SJCRH30 (cell line): ENCODE results near the gene C17orf75. TPM values are rescaled to one million over a fixed set of nuclear protein-coding genes. Genes with fewer than 3 reads are reported as not detected.

Experiments
- DNase-seq, 2 experiments: peaks; one replicate each; pipeline ENCODE4 v3.0.0-alpha.2; 2015 to 2020
- H3K27ac ChIP-seq: fragments of 250-450 bp; sonication (Bioruptor Pico); 2 replicates; pipeline ENCODE4 v1.5.1; 2020; ENCODE audit warnings: mild to moderate bottlenecking, moderate library complexity
- H3K27me3 ChIP-seq: fragments of 250-450 bp; sonication (Bioruptor Pico); 2 replicates; pipeline ENCODE4 v1.5.1; 2020; ENCODE audit warnings: mild to moderate bottlenecking, moderate library complexity
- H3K36me3 ChIP-seq: fragments of 250-450 bp; sonication (Bioruptor Pico); 2 replicates; pipeline ENCODE4 v1.5.1; 2020; ENCODE audit warnings: mild to moderate bottlenecking, moderate library complexity
- H3K4me1 ChIP-seq: fragments of 250-450 bp; sonication (Bioruptor Pico); 2 replicates; pipeline ENCODE4 v1.5.1; 2020; ENCODE audit warnings: mild to moderate bottlenecking, moderate library complexity
- H3K4me3 ChIP-seq: fragments of 250-450 bp; sonication (Bioruptor Pico); 2 replicates; pipeline ENCODE4 v1.5.1; 2020; ENCODE audit warnings: mild to moderate bottlenecking, moderate library complexity
- H3K9me3 ChIP-seq: fragments of 250-450 bp; sonication (Bioruptor Pico); replicated peaks from 2 replicates; pipeline ENCODE4 v1.5.1; 2020; ENCODE audit warnings: mild to moderate bottlenecking, moderate library complexity
- total RNA-seq: library from RNA; depleted of rRNA; stranded (reverse); fragments of >200 nt; shearing (Covaris generic); gene quantifications from 2 replicates; pipeline ENCODE4 v1.2.3, GENCODE V29; 2014

C17orf75 gene
- total RNA-seq, 1 experiment from 2014 or later, result 39.8 TPM

- no peaks in the 10 kb centered on the region for H3K36me3 ChIP-seq
- H3K4me3 ChIP-seq, result no peak overlapping the region
- H3K9me3 ChIP-seq, result no peaks in the 10 kb centered on the region
- H3K27me3 ChIP-seq, result peaks cover 33% of the 10 kb centered on the region
- H3K4me1 ChIP-seq, result peaks cover 10% of the 10 kb centered on the region
- H3K27ac ChIP-seq, result no peak overlapping the region
- no peak for DNase-seq
Measured at GRCh38 chr17:32302860-32303649, 38.9 kb downstream of the C17orf75 start.

GRCh38 chr17:32302037-32302436 lies 39.9 kb downstream of the C17orf75 start:
- Histone ChIP-seq H3K27me3 (peaks cover 32% of the 10 kb centered on the region), H3K4me3 (no peak overlapping the region), H3K27ac (no peak overlapping the region), H3K9me3 (no peaks in the 10 kb centered on the region), H3K36me3 (no peaks in the 10 kb centered on the region), H3K4me1 (peaks cover 14% of the 10 kb centered on the region)
- no peak for DNase-seq

GRCh38 chr17:32299580-32300164 lies 42.3 kb downstream of the C17orf75 start:
- Histone ChIP-seq H3K27ac (no peak overlapping the region), H3K4me1 (peaks cover 14% of the 10 kb centered on the region), H3K36me3 (no peaks in the 10 kb centered on the region), H3K27me3 (peaks cover 19% of the 10 kb centered on the region; the same call in 1 of the 2 replicates), H3K4me3 (no peak overlapping the region), H3K9me3 (no peaks in the 10 kb centered on the region)
- DNase-seq, result no peak

GRCh38 chr17:32298721-32299579 lies 43.0 kb downstream of the C17orf75 start:
- Histone ChIP-seq H3K4me3 (0 out of 2 replicates have a peak overlapping the region, but pooled peaks have one; percentile 5), H3K27me3 (peaks cover 19% of the 10 kb centered on the region; the same call in 1 of the 2 replicates), H3K36me3 (no peaks in the 10 kb centered on the region), H3K4me1 (peaks cover 14% of the 10 kb centered on the region), H3K27ac (no peak overlapping the region), H3K9me3 (no peaks in the 10 kb centered on the region)
- DNase-seq, result peak; percentile 67 to 78

- Histone ChIP-seq H3K36me3 (no peaks in the 10 kb centered on the region), H3K9me3 (no peaks in the 10 kb centered on the region)
- DNase-seq, result peak in 1 of 2 experiments; percentile 40
Measured at GRCh38 chr17:32298298-32298697, 43.7 kb downstream of the C17orf75 start.

DNA sequence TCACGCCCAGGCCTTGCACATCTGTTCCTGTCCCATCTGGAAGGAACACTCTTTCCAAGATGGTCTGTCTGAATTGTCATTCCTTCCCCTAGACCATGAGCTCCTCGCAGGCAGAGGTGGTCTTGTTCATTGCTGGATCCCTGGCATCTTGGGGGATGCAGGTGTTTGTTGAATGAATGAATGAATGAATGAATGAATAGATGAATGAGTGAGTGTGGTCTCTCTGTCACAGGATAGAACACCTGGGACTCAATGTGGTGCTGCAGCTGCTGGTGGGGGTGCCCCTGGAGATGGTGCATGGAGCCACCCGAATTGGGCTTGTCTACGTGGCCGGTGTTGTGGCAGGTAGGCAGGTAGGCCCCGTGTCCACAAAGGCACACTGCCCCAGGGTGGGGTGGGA lies 44.1 kb downstream of the C17orf75 start:
- Histone ChIP-seq H3K9me3 (no peaks in the 10 kb centered on the region), H3K36me3 (no peaks in the 10 kb centered on the region), H3K4me1 (peaks cover 14% of the 10 kb centered on the region), H3K4me3 (no peak overlapping the region), H3K27ac (no peak overlapping the region), H3K27me3 (peaks cover 16% of the 10 kb centered on the region; the same call in 1 of the 2 replicates)
- DNase-seq, result no peak

More at GRCh38 chr17:32298298-32298697, 43.7 kb downstream of the C17orf75 start:
- Histone ChIP-seq H3K27ac (no peak overlapping the region), H3K4me1 (peaks cover 14% of the 10 kb centered on the region), H3K4me3 (0 out of 2 replicates have a peak overlapping the region, but pooled peaks have one; percentile 5), H3K27me3 (peaks cover 17% of the 10 kb centered on the region; the same call in 1 of the 2 replicates)

DNA sequence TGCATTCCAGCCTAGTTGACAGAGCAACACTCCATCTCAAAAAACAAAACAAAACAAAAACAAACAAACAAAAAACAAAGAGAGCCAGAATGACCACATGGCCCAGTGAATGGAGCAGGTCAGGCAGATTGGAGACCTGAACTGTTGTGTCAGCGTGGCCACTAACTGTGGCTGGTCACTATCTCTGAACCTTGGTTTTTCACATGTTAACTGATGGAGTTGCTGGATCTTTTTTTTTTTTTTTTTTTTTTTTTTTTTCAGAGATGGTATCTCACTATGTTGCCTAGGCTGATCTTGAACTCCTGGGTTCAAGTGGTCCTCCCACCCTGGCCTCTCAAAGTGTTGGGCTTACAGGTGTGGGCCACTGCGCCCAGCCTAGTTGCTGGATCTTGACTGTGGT lies 44.5 kb downstream of the C17orf75 start:
- Histone ChIP-seq H3K4me3 (no peak overlapping the region), H3K27ac (no peak overlapping the region), H3K9me3 (no peaks in the 10 kb centered on the region), H3K27me3 (peaks cover 16% of the 10 kb centered on the region; the same call in 1 of the 2 replicates), H3K36me3 (no peaks in the 10 kb centered on the region), H3K4me1 (peaks cover 14% of the 10 kb centered on the region)
- no peak for DNase-seq

- Histone ChIP-seq H3K9me3 (no peaks in the 10 kb centered on the region), H3K27ac (no peak overlapping the region), H3K4me3 (no peak overlapping the region), H3K36me3 (no peaks in the 10 kb centered on the region), H3K4me1 (no peaks in the 10 kb centered on the region), H3K27me3 (peaks cover 16% of the 10 kb centered on the region; the same call in 1 of the 2 replicates)
- no peak for DNase-seq
Measured at GRCh38 chr17:32292094-32292493, 49.9 kb downstream of the C17orf75 start.

- no peak for DNase-seq
- H3K27ac ChIP-seq, result no peak overlapping the region
- H3K27me3 ChIP-seq, result peaks cover 17% of the 10 kb centered on the region; the same call in 1 of the 2 replicates
- H3K36me3 ChIP-seq, result no peaks in the 10 kb centered on the region
- no peak overlapping the region for H3K4me3 ChIP-seq
- H3K9me3 ChIP-seq, result no peaks in the 10 kb centered on the region
- no peaks in the 10 kb centered on the region for H3K4me1 ChIP-seq
Measured at GRCh38 chr17:32289471-32290070, 52.4 kb downstream of the C17orf75 start.

DNA sequence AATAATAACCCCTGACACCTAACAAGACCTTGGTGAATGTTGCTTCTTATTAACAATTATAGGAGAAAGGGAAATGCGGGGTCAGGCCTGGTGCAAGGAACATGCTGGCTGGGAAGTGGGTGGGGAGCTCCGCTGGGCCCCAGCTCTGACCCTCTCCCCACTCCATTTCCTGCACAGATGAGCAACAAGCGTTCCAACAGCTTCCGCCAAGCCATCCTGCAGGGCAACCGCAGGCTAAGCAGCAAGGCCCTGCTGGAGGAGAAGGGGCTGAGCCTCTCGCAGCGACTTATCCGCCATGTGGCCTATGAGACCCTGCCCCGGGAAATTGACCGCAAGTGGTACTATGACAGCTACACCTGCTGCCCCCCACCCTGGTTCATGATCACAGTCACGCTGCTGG lies 53.4 kb downstream of the C17orf75 start:
- Histone ChIP-seq H3K4me1 (no peaks in the 10 kb centered on the region), H3K27ac (no peak overlapping the region), H3K36me3 (no peaks in the 10 kb centered on the region), H3K27me3 (peaks cover 17% of the 10 kb centered on the region; the same call in 1 of the 2 replicates), H3K4me3 (no peak overlapping the region), H3K9me3 (no peaks in the 10 kb centered on the region)
- no peak for DNase-seq

- H3K9me3 ChIP-seq, result no peaks in the 10 kb centered on the region
- no peak overlapping the region for H3K4me3 ChIP-seq
Measured at GRCh38 chr17:32287804-32288511, 54.0 kb downstream of the C17orf75 start.

DNA sequence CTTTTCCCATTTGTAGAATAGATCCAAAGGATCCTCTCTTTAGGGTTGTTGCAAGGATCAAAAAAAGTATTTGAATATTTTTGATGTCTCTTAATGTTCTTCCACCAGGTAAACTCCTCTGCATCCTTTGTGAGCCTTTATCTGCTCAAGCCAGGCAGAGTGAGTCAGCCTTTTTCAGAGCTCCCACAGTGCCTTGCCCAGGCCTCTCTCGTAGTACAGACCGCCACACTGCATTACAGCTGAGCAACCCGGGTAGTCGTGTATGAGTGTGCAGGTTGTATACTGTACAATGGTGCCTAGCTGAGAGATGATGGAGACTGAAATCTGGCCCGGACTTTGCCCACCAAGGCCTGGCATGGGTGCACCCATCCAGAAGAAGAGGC lies 55.5 kb downstream of the C17orf75 start:
- no peaks in the 10 kb centered on the region for H3K36me3 ChIP-seq
- no peaks in the 10 kb centered on the region for H3K9me3 ChIP-seq
- H3K27ac ChIP-seq, result no peak overlapping the region
- H3K4me1 ChIP-seq, result no peaks in the 10 kb centered on the region
- H3K4me3 ChIP-seq, result no peak overlapping the region
- peaks cover 17% of the 10 kb centered on the region for H3K27me3 ChIP-seq
- no peak for DNase-seq

More at GRCh38 chr17:32287804-32288511, 54.0 kb downstream of the C17orf75 start:
- no peaks in the 10 kb centered on the region for H3K36me3 ChIP-seq
- peaks cover 17% of the 10 kb centered on the region; the same call in 1 of the 2 replicates for H3K27me3 ChIP-seq
- no peak overlapping the region for H3K27ac ChIP-seq
- H3K4me1 ChIP-seq, result no peaks in the 10 kb centered on the region
- no peak for DNase-seq

DNA sequence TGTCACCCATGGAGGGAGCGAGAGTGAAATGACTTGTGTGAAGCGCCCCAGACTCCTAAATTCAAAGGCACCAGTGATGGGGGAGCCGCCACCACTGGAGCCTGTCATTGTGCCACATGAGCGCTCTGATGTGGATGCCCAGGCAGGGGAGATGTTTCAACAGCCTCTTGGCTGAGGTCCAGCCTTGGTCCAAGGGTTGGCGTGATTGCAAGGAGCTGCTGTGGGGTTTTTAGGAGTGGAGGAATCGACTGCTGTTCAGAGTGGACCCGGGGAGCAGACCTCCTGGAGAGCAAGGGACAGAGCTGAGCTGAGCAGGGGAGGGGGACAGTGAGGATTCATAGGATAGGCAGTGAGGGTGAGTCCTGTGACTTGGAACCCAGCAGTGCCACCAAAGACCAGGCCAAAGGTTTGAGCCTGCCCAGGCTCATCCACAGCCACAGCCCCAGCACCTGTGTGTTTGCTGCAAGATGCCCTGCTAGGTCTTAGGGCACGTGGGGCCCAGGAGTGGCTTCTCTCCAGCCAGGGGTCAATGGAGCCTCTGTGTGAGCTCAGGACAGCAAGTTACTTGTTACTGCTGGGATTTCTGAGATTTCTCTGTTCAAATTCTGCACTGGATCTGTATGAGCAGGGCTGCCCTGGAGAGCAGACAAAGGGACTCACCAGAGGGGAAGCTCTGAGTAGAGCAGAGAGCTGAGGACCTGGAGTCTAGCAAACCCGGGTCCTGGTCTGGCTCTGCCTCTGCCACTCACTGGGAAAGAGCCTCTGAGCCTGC lies 56.0 kb downstream of the C17orf75 start:
- Histone ChIP-seq H3K4me1 (0 out of 2 replicates have a peak, but pooled peaks cover under 1% of the 10 kb centered on the region), H3K36me3 (no peaks in the 10 kb centered on the region), H3K27ac (no peak overlapping the region), H3K9me3 (no peaks in the 10 kb centered on the region), H3K27me3 (peaks cover 17% of the 10 kb centered on the region), H3K4me3 (no peak overlapping the region)
- DNase-seq, result no peak
